GM12878 (cell line): ENCODE results near the gene ANKRD44. TPM values are rescaled to one million over a fixed set of nuclear protein-coding genes. Genes with fewer than 3 reads are reported as not detected.

Experiments
- ATAC-seq: fragments of 200-7000 bp; cut with Tn5 transposase; 3 replicates; pipeline ENCODE4 v1.9.1; 2020; ENCODE audit warnings: mild to moderate bottlenecking, moderate library complexity
- BruUV-seq: library from RNA; stranded (reverse); fragments of 400-500 nt; replicated peaks from 2 replicates; lab custom pipeline; 2021; lab: Mats Ljungman, UMichigan
- CTCF ChIA-PET: fragments of 300-600 bp; sonication (Branson Sonifier 250); formaldehyde crosslinking; extraction: SDS; loops from one replicate; lab custom pipeline; 2021; ENCODE audit warnings: inconsistent platforms; lab: Yijun Ruan, JAX
- POLR2A ChIA-PET: fragments of 350-600 bp; formaldehyde crosslinking; extraction: SDS; loops from one replicate; lab custom pipeline; 2021; ENCODE audit warnings: inconsistent platforms; lab: Charles Lee
- RAD21 ChIA-PET: fragments of 300-600 bp; sonication (Branson Sonifier 250); formaldehyde crosslinking; loops from one replicate; lab custom pipeline; 2023; ENCODE audit warnings: antibody characterized with exemption; ENCODE audit not compliant: unreplicated experiment; lab: Charles Lee
- SMC1A ChIA-PET: fragments of 300-600 bp; sonication (Branson Sonifier 250); formaldehyde crosslinking; loops from one replicate; lab custom pipeline; 2023; ENCODE audit not compliant: unreplicated experiment, uncharacterized antibody; lab: Charles Lee
- DNase-seq: peaks from one replicate; pipeline ENCODE4 v3.0.0-alpha.2; 2011; ENCODE audit warnings: low read depth, low spot score
- FAIRE-seq: peaks from 3 replicates; lab custom pipeline; 2011; peaks lifted over from hg19 to GRCh38; lab: Jason Lieb, UNC
- H2AFZ ChIP-seq: 2 replicates; pipeline ENCODE4 v1.6.0; 2011; ENCODE audit warnings: low read depth, low read length, control low read depth; ENCODE audit not compliant: control insufficient read depth
- H3K27ac ChIP-seq: 2 replicates; pipeline ENCODE4 v1.5.1; 2011; ENCODE audit warnings: control low read depth; ENCODE audit not compliant: control insufficient read depth, insufficient read depth
- H3K27me3 ChIP-seq, 2 experiments: replicated peaks in 1 of 2; 2 replicates each; pipeline versions ENCODE4 v1.6.0 to v1.6.1; 2011; ENCODE audit warnings: low read length in 1 of 2; ENCODE audit not compliant: control insufficient read depth in 2 of 2, insufficient read depth in 2 of 2
- H3K36me3 ChIP-seq, 2 experiments: 2 replicates each; pipeline ENCODE4 v1.5.1; 2011; ENCODE audit warnings: low read length in 1 of 2; ENCODE audit not compliant: control insufficient read depth in 2 of 2, insufficient read depth in 2 of 2
- H3K4me1 ChIP-seq: 2 replicates; pipeline ENCODE4 v1.6.1; 2011; ENCODE audit warnings: mild to moderate bottlenecking, low read length, moderate library complexity, mixed read lengths; ENCODE audit not compliant: control insufficient read depth, insufficient read depth
- H3K4me2 ChIP-seq: 2 replicates; pipeline ENCODE4 v1.6.0; 2011; ENCODE audit warnings: control low read depth; ENCODE audit not compliant: control insufficient read depth, insufficient read depth
- H3K4me3 ChIP-seq: fragments of 200-600 bp; sonication (generic); 2 replicates; pipeline ENCODE4 v1.5.1; 2016
- H3K79me2 ChIP-seq: 2 replicates; pipeline ENCODE4 v1.6.0; 2011; ENCODE audit warnings: low read length; ENCODE audit not compliant: control insufficient read depth, insufficient read depth
- H3K9ac ChIP-seq: 2 replicates; pipeline ENCODE4 v1.8.0; 2011; ENCODE audit warnings: low read length, control low read depth, mixed read lengths; ENCODE audit not compliant: control insufficient read depth, insufficient read depth
- H3K9me3 ChIP-seq: replicated peaks from 3 replicates; pipeline ENCODE4 v1.5.1; 2011; ENCODE audit warnings: mild to moderate bottlenecking, low read length; ENCODE audit not compliant: control insufficient read depth, insufficient read depth
- H4K20me1 ChIP-seq: 2 replicates; pipeline ENCODE4 v1.6.0; 2011; ENCODE audit not compliant: control insufficient read depth, insufficient read depth
- CTCF ChIP-seq, 3 experiments: IDR thresholded peaks in 2 of 3; conservative IDR thresholded peaks in 1 of 3; 2 replicates each; pipeline ENCODE4 v1.5.1; 2011; ENCODE audit warnings: low read depth in 3 of 3, low read length in 3 of 3, mild to moderate bottlenecking in 3 of 3, control low read depth in 2 of 3, moderate library complexity in 2 of 3, inconsistent platforms in 1 of 3, mixed read lengths in 1 of 3; ENCODE audit not compliant: control insufficient read depth in 2 of 3, insufficient read depth in 1 of 3; ENCODE audit errors: extremely low read depth in 1 of 3
- CUX1 ChIP-seq: IDR thresholded peaks from 2 replicates; pipeline ENCODE4 v1.6.1; 2012; ENCODE audit warnings: improper control_type of control experiment, low read depth, low read length; ENCODE audit not compliant: insufficient replicate concordance
- EGR1 ChIP-seq, 2 experiments: IDR thresholded peaks; 1 replicate in 1 of 2; 2 replicates in 1 of 2; pipeline ENCODE4 v1.6.1; 2011 to 2012; ENCODE audit warnings: low read depth in 2 of 2, low read length in 2 of 2, borderline replicate concordance in 1 of 2, mild to moderate bottlenecking in 1 of 2, moderate library complexity in 1 of 2
- EP300 ChIP-seq, 2 experiments: fragments of 150-350 bp in 1 of 2; IDR thresholded peaks; 2 replicates each; pipeline ENCODE4 v1.6.1; 2011 to 2012; ENCODE audit warnings: low read depth in 2 of 2, low read length in 2 of 2, borderline replicate concordance in 1 of 2, improper control_type of control experiment in 1 of 2, inconsistent platforms in 1 of 2; ENCODE audit not compliant: control insufficient read depth in 1 of 2
- RELA ChIP-seq: fragments of 450-650 bp; IDR thresholded peaks from 2 replicates; pipeline ENCODE4 v1.8.0; 2014; ENCODE audit warnings: borderline replicate concordance; ENCODE audit not compliant: partially characterized antibody
- RFX5 ChIP-seq: IDR thresholded peaks from 2 replicates; pipeline ENCODE4 v1.6.1; 2011; ENCODE audit warnings: low read depth, low read length, improper control_type of control experiment
- SUPT20H ChIP-seq: IDR thresholded peaks from 2 replicates; pipeline ENCODE4 v1.6.1; 2011; ENCODE audit warnings: low read depth, mild to moderate bottlenecking, low read length, moderate library complexity, borderline replicate concordance; ENCODE audit not compliant: control insufficient read depth
- ZNF592 ChIP-seq: fragments of 450-650 bp; IDR thresholded peaks from 2 replicates; pipeline ENCODE4 v1.6.1; 2017; ENCODE audit warnings: mild to moderate bottlenecking, moderate library complexity
- ZNF622 ChIP-seq: fragments of 450-650 bp; IDR thresholded peaks from 2 replicates; pipeline ENCODE4 v1.6.1; 2017; ENCODE audit warnings: mild to moderate bottlenecking, inconsistent platforms
- WGBS: methylation state at CpG from one replicate; pipeline ENCODE4 v1.1.6; 2016; ENCODE audit warnings: low lambda C conversion rate; ENCODE audit not compliant: insufficient replicate concordance, insufficient coverage; ENCODE audit errors: missing lambda C conversion rate; 5-methylcytosine and 5-hydroxymethylcytosine counted together
- in situ Hi-C: fragments of 300-500 bp; cut with MboI; formaldehyde crosslinking; loops from 9 replicates; pipeline ENCODE4 v1.14.3; 2018; ENCODE audit warnings: mixed read lengths
- intact Hi-C: fragments of 100-400 bp; cut with micrococcal nuclease; formaldehyde crosslinking; loops from one replicate; pipeline ENCODE4 v1.14.2; 2022; ENCODE audit not compliant: unreplicated experiment
- polyA plus RNA-seq, 11 experiments: library from polyadenylated mRNA; depleted of rRNA in 4 of 11; unstranded in 6 of 11; stranded (reverse) in 5 of 11; fragments of >200 nt; fragmentation: Nextera tagmentation in 4 of 11; fragmentation: Illumina TruSeq in 1 of 11; extraction: Ambion mirVana in 4 of 11; extraction: Trizol in 1 of 11; gene quantifications; 1 replicate in 1 of 11; 2 replicates in 10 of 11; pipeline versions ENCODE4 v1.2.1 to v1.2.3, GENCODE V29; 2011 to 2016; ENCODE audit warnings: inconsistent platforms in 2 of 11, missing spikeins in 2 of 11, low read depth in 1 of 11
- total RNA-seq, 4 experiments: library from RNA; depleted of rRNA in 3 of 4; stranded (reverse); fragments of >200 nt in 3 of 4; fragmentation: Illumina TruSeq in 1 of 4; extraction: Trizol in 1 of 4; gene quantifications; 2 replicates each; pipeline versions ENCODE4 v1.2.1 to v1.2.3, GENCODE V29; 2013 to 2021

Gene ANKRD44
- total and polyA plus RNA-seq, 10 of the 15 experiments (the other 5 are each of a cell fraction or from before 2014, with no cell fraction given) = 19.1 to 99.1 (median 59.6) TPM

GRCh38 chr2:197183355-197183754 is 127.2 kb downstream of the ANKRD44 start (continued):
- TF ChIP-seq CTCF (IDR thresholded peaks at IDR 0.05 in 2 of 3, conservative IDR thresholded peaks at IDR 0.05 in 1 of 3; ENCODE audit: control insufficient read depth in 2 of 3, extremely low read depth in 1 of 3, insufficient read depth in 1 of 3, low read depth in 3 of 3, low read length in 3 of 3) = no peak
- TF ChIP-seq RELA = no peak
- TF ChIP-seq SUPT20H = no peak
- TF ChIP-seq RFX5 = no peak
- TF ChIP-seq EGR1 (IDR thresholded peaks at IDR 0.05; ENCODE audit: borderline replicate concordance in 1 of 2, low read depth in 2 of 2, low read length in 2 of 2) = no peak

GRCh38 chr2:197182668-197183067 is 127.9 kb downstream of the ANKRD44 start:
- Histone ChIP-seq H2AFZ (no peak overlapping the region), H3K79me2 (peaks cover 6% of the 10 kb centered on the region), H3K27me3 (no peaks in the 10 kb centered on the region), H3K4me2 (no peak overlapping the region), H3K9ac (no peak overlapping the region), H3K27ac (no peak overlapping the region), H3K4me3 (no peak overlapping the region), H4K20me1 (no peaks in the 10 kb centered on the region; the same call in 1 of the 2 replicates), H3K9me3 (no peaks in the 10 kb centered on the region), H3K36me3 (peaks cover 4 to 23% of the 10 kb centered on the region in 2 experiments), H3K4me1 (no peaks in the 10 kb centered on the region)
- no TSS peak for BruUV-seq
- intact Hi-C loops (no loop called here), in situ Hi-C loops (no loop called here)
- POLR2A ChIA-PET = interaction anchor here (1.6 kb wide), 1 partner anchor 129 kb away, joined by 5 read pairs; no protein-coding TSS in a partner anchor
- RAD21 ChIA-PET = interaction anchor here (1.5 to 3.4 kb wide), 2 partner anchors 10 to 69 kb away, joined by 3 to 13 read pairs; no protein-coding TSS in a partner anchor
- CTCF ChIA-PET = interaction anchor here (0.9 to 8.0 kb wide), 8 partner anchors 8 to 127 kb away, joined by 3 to 82 read pairs (median 6); no protein-coding TSS in a partner anchor
- no peak for ATAC-seq
- DNase-seq = no peak
- 100% methylated on average over 1 of the region's 1 CpG for WGBS
- no peak for FAIRE-seq
- SMC1A ChIA-PET = interaction anchor here (0.5 to 20.9 kb wide), 10 partner anchors 9 to 583 kb away, joined by 3 to 478 read pairs (median 4); no protein-coding TSS in a partner anchor
- TF ChIP-seq CUX1 (no peak), EP300 (IDR thresholded peaks at IDR 0.05; ENCODE audit: borderline replicate concordance in 1 of 2, control insufficient read depth in 1 of 2, low read depth in 2 of 2, low read length in 2 of 2) (no peak), ZNF622 (no peak), ZNF592 (no peak)
